Fibroblast of gingiva (primary cell): ENCODE measurements around the gene MAN2A1.
"Not testable (repeated sequence)": the region's sequence is repeated elsewhere in the genome, so short reads cannot be mapped to it uniquely, and the experiment has no call there.

Experiments
- DNase-seq: peaks from one replicate; pipeline ENCODE4 v3.0.0-alpha.2; 2011; ENCODE audit warnings: low read depth

The MAN2A1 gene

GRCh38 chr5:109756543-109757185, 66.9 kb downstream of the MAN2A1 start:
- DNase-seq = no peak

GRCh38 chr5:109757490-109757889, 67.8 kb downstream of the MAN2A1 start:
- DNase-seq = no peak

- no peak for DNase-seq
These were observed 69.6 kb downstream of the MAN2A1 start for GRCh38 chr5:109759306-109759705.

GRCh38 chr5:109760130-109760529, 70.4 kb downstream of the MAN2A1 start:
- not testable (repeated sequence) for DNase-seq

GRCh38 chr5:109762821-109763220, 73.1 kb downstream of the MAN2A1 start:
- DNase-seq = no peak

- no peak for DNase-seq
These were observed 77.7 kb downstream of the MAN2A1 start for GRCh38 chr5:109767184-109767995.

GRCh38 chr5:109767997-109768396, 78.3 kb downstream of the MAN2A1 start:
- no peak for DNase-seq

GRCh38 chr5:109769597-109770291, 80.0 kb downstream of the MAN2A1 start:
- no peak for DNase-seq

- DNase-seq = no peak
These were observed 85.4 kb downstream of the MAN2A1 start for GRCh38 chr5:109775130-109775529.

GRCh38 chr5:109779036-109779735, 89.5 kb downstream of the MAN2A1 start:
- DNase-seq = no peak

GRCh38 chr5:109784687-109785086, 95.0 kb downstream of the MAN2A1 start:
- DNase-seq = no peak

- no peak for DNase-seq
These were observed 96.6 kb downstream of the MAN2A1 start for GRCh38 chr5:109786206-109786855.

GRCh38 chr5:109788596-109788995, 98.9 kb downstream of the MAN2A1 start:
- no peak for DNase-seq

- no peak for DNase-seq
These were observed 102.9 kb downstream of the MAN2A1 start for GRCh38 chr5:109792613-109793012.

GRCh38 chr5:109803854-109804253, 114.1 kb downstream of the MAN2A1 start:
- DNase-seq = no peak

- DNase-seq = no peak
These were observed 115.7 kb downstream of the MAN2A1 start for GRCh38 chr5:109805472-109805871.

- DNase-seq = no peak
These were observed 116.2 kb downstream of the MAN2A1 start for GRCh38 chr5:109805883-109806282.

- DNase-seq = no peak
These were observed 123.0 kb downstream of the MAN2A1 start for GRCh38 chr5:109812698-109813097.

GRCh38 chr5:109816732-109817131, 127.0 kb downstream of the MAN2A1 start:
- no peak for DNase-seq

GRCh38 chr5:109819878-109820277, 130.2 kb downstream of the MAN2A1 start:
- no peak for DNase-seq

GRCh38 chr5:109823597-109823996, 133.9 kb downstream of the MAN2A1 start:
- peak; percentile 56 for DNase-seq

GRCh38 chr5:109825450-109825849, 135.7 kb downstream of the MAN2A1 start:
- no peak for DNase-seq
